HUES64 (cell line): ENCODE measurements around the gene ADAMTS19.
"Not testable (repeated sequence)": the region's sequence is repeated elsewhere in the genome, so short reads cannot be mapped to it uniquely, and the experiment has no call there.

Experiments used
- H3K27ac ChIP-seq: 2 replicates; pipeline ENCODE4 v1.7.0; 2013; ENCODE audit warnings: low read depth, low read length, inconsistent platforms
- H3K27me3 ChIP-seq: 2 replicates; pipeline ENCODE4 v1.6.1; 2013; ENCODE audit warnings: mild to moderate bottlenecking, low read length; ENCODE audit not compliant: insufficient read depth
- H3K36me3 ChIP-seq: 2 replicates; pipeline ENCODE4 v1.6.1; 2013; ENCODE audit warnings: mild to moderate bottlenecking, low read length; ENCODE audit not compliant: insufficient read depth
- H3K4me1 ChIP-seq: 2 replicates; pipeline ENCODE4 v1.6.1; 2013; ENCODE audit warnings: mild to moderate bottlenecking, low read length, moderate library complexity; ENCODE audit not compliant: insufficient read depth
- H3K4me3 ChIP-seq: 2 replicates; pipeline ENCODE4 v1.5.1; 2013; ENCODE audit warnings: mild to moderate bottlenecking, low read length, moderate library complexity
- H3K9ac ChIP-seq: 2 replicates; pipeline ENCODE4 v1.6.1; 2013; ENCODE audit warnings: mild to moderate bottlenecking, low read depth, low read length
- H3K9me3 ChIP-seq: 2 replicates; pipeline ENCODE4 v1.6.1; 2013; ENCODE audit warnings: low read depth, low read length; ENCODE audit not compliant: insufficient read depth
- WGBS: fragments of 150-250, 120-280 bp; methylation state at CpG from one replicate; pipeline ENCODE4 v1.1.7; 2013; ENCODE audit warnings: missing lambda C conversion rate; 5-methylcytosine and 5-hydroxymethylcytosine counted together

Gene ADAMTS19

GRCh38 chr5:129509363-129509975 is 49.4 kb downstream of the ADAMTS19 start:
- no peaks in the 10 kb centered on the region for H3K9me3 ChIP-seq
- H3K27me3 ChIP-seq = no peaks in the 10 kb centered on the region
- no peaks in the 10 kb centered on the region for H3K4me1 ChIP-seq
- peaks cover 26% of the 10 kb centered on the region for H3K36me3 ChIP-seq
- H3K9ac ChIP-seq = no peak overlapping the region
- no peak overlapping the region for H3K27ac ChIP-seq
- H3K4me3 ChIP-seq = no peak overlapping the region
- 90% methylated on average over 2 of the region's 2 CpGs for WGBS

- Histone ChIP-seq H3K27me3 (no peaks in the 10 kb centered on the region), H3K4me1 (no peaks in the 10 kb centered on the region), H3K9me3 (no peaks in the 10 kb centered on the region), H3K36me3 (peaks cover 26% of the 10 kb centered on the region), H3K4me3 (no peak overlapping the region), H3K9ac (no peak overlapping the region), H3K27ac (no peak overlapping the region)
Measured at GRCh38 chr5:129511291-129511690, 51.2 kb downstream of the ADAMTS19 start.

GRCh38 chr5:129541051-129541450 is 81.0 kb downstream of the ADAMTS19 start:
- H3K36me3 ChIP-seq = peaks cover 24% of the 10 kb centered on the region
- peaks cover 10% of the 10 kb centered on the region; the same call in 1 of the 2 replicates for H3K4me1 ChIP-seq
- no peaks in the 10 kb centered on the region for H3K27me3 ChIP-seq
- H3K9me3 ChIP-seq = peaks cover 9% of the 10 kb centered on the region; the same call in 1 of the 2 replicates
- H3K27ac ChIP-seq = no peak overlapping the region
- no peak overlapping the region for H3K4me3 ChIP-seq
- WGBS = 97% methylated on average over 3 of the region's 3 CpGs
- no peak overlapping the region for H3K9ac ChIP-seq

GRCh38 chr5:129541648-129542251 is 81.7 kb downstream of the ADAMTS19 start:
- no peak overlapping the region for H3K4me3 ChIP-seq
- H3K27ac ChIP-seq = no peak overlapping the region
- 100% methylated on average over 2 of the region's 4 CpGs for WGBS
- H3K36me3 ChIP-seq = peaks cover 26% of the 10 kb centered on the region
- peaks cover 10% of the 10 kb centered on the region; the same call in 1 of the 2 replicates for H3K4me1 ChIP-seq
- no peak overlapping the region for H3K9ac ChIP-seq
- peaks cover 13% of the 10 kb centered on the region; the same call in 1 of the 2 replicates for H3K9me3 ChIP-seq
- no peaks in the 10 kb centered on the region for H3K27me3 ChIP-seq

- Histone ChIP-seq H3K9ac (no peak overlapping the region), H3K36me3 (peaks cover 40% of the 10 kb centered on the region), H3K4me3 (no peak overlapping the region), H3K4me1 (peaks cover 10% of the 10 kb centered on the region; the same call in 1 of the 2 replicates), H3K9me3 (peaks cover 18% of the 10 kb centered on the region; the same call in 1 of the 2 replicates), H3K27me3 (no peaks in the 10 kb centered on the region), H3K27ac (no peak overlapping the region)
- no CpG with 5 or more reads among the region's 1 CpG for WGBS
Measured at GRCh38 chr5:129547137-129547536, 87.0 kb downstream of the ADAMTS19 start.

- no peak overlapping the region for H3K9ac ChIP-seq
- no peaks in the 10 kb centered on the region for H3K27me3 ChIP-seq
- no CpG with 5 or more reads among the region's 2 CpGs for WGBS
- no peaks in the 10 kb centered on the region for H3K4me1 ChIP-seq
- H3K36me3 ChIP-seq = peaks cover 37% of the 10 kb centered on the region
- no peak overlapping the region for H3K4me3 ChIP-seq
- H3K27ac ChIP-seq = no peak overlapping the region
- no peaks in the 10 kb centered on the region for H3K9me3 ChIP-seq
Measured at GRCh38 chr5:129554134-129554904, 94.2 kb downstream of the ADAMTS19 start.

GRCh38 chr5:129563585-129563984 is 103.5 kb downstream of the ADAMTS19 start:
- Histone ChIP-seq H3K27ac (no peak overlapping the region), H3K9ac (no peak overlapping the region), H3K4me3 (no peak overlapping the region), H3K4me1 (no peaks in the 10 kb centered on the region), H3K9me3 (no peaks in the 10 kb centered on the region), H3K36me3 (peaks cover 34% of the 10 kb centered on the region), H3K27me3 (no peaks in the 10 kb centered on the region)
- WGBS = 96% methylated on average over 3 of the region's 3 CpGs

GRCh38 chr5:129569295-129569694 is 109.2 kb downstream of the ADAMTS19 start:
- no peak overlapping the region for H3K4me3 ChIP-seq
- no peaks in the 10 kb centered on the region for H3K4me1 ChIP-seq
- H3K9me3 ChIP-seq = no peaks in the 10 kb centered on the region
- H3K36me3 ChIP-seq = peaks cover 50% of the 10 kb centered on the region
- no peak overlapping the region for H3K9ac ChIP-seq
- WGBS = 100% methylated on average over 1 of the region's 1 CpG
- H3K27me3 ChIP-seq = no peaks in the 10 kb centered on the region
- no peak overlapping the region for H3K27ac ChIP-seq

- peaks cover 39% of the 10 kb centered on the region; the same call in 1 of the 2 replicates for H3K36me3 ChIP-seq
- H3K9ac ChIP-seq = no peak overlapping the region
- H3K4me1 ChIP-seq = no peaks in the 10 kb centered on the region
- no peaks in the 10 kb centered on the region for H3K9me3 ChIP-seq
- 89% methylated on average over 2 of the region's 2 CpGs for WGBS
- H3K27me3 ChIP-seq = no peaks in the 10 kb centered on the region
- no peak overlapping the region for H3K27ac ChIP-seq
- no peak overlapping the region for H3K4me3 ChIP-seq
Measured at GRCh38 chr5:129572060-129572459, 112.0 kb downstream of the ADAMTS19 start.

- H3K36me3 ChIP-seq = not testable (repeated sequence)
- WGBS = 78% methylated on average over 4 of the region's 4 CpGs
Measured at GRCh38 chr5:129584496-129584895, 124.4 kb downstream of the ADAMTS19 start.

GRCh38 chr5:129591508-129592160 is 131.5 kb downstream of the ADAMTS19 start:
- Histone ChIP-seq H3K4me3 (no peak overlapping the region), H3K36me3 (peaks cover 6% of the 10 kb centered on the region; the same call in 1 of the 2 replicates), H3K4me1 (no peaks in the 10 kb centered on the region), H3K9me3 (no peaks in the 10 kb centered on the region), H3K27me3 (no peaks in the 10 kb centered on the region), H3K27ac (no peak overlapping the region), H3K9ac (no peak overlapping the region)
- 85% methylated on average over 3 of the region's 3 CpGs for WGBS

More at GRCh38 chr5:129584496-129584895, 124.4 kb downstream of the ADAMTS19 start:
- not testable (repeated sequence) for H3K9me3 ChIP-seq, H3K4me1 ChIP-seq, H3K4me3 ChIP-seq, H3K27me3 ChIP-seq, H3K9ac ChIP-seq
- peak overlapping the region; percentile 35; the same call in 1 of the 2 replicates for H3K27ac ChIP-seq
